Neural progenitor cell (in vitro differentiated cells): Measurements from ENCODE around the gene FNIP1.

Experiments used
- CTCF ChIP-seq: fragments of 200-600 bp; sonication (generic); IDR thresholded peaks from 2 replicates; pipeline ENCODE4 v1.5.1; 2017; ENCODE audit warnings: antibody characterized with exemption, mild to moderate bottlenecking
- EZH2 ChIP-seq: fragments of 200-600 bp; sonication (generic); IDR thresholded peaks from 2 replicates; pipeline ENCODE4 v1.6.1; 2017; ENCODE audit warnings: antibody characterized with exemption, mild to moderate bottlenecking, moderate library complexity

- TF ChIP-seq CTCF (no peak), EZH2 (no peak)
Observed at GRCh38 chr5:131767891-131768290, 28.9 kb downstream of the FNIP1 start.
